Psoas muscle (tissue), 8 donors: ENCODE results near the gene MED17. TPM values are rescaled to one million over a fixed set of nuclear protein-coding genes. Genes with fewer than 3 reads are reported as not detected.

Experiments used
- ATAC-seq, 4 donors: fragments of 200-7000 bp; cut with Tn5 transposase; one replicate each; pipeline ENCODE4 v1.9.1; 2020; ENCODE audit warnings: moderate library complexity in 3 of 4, mild to moderate bottlenecking in 2 of 4
- DNase-seq, 2 donors: peaks; one replicate each; pipeline ENCODE4 v3.0.0-alpha.2; 2020
- H3K27ac ChIP-seq: fragments of 200-600 bp; one replicate; pipeline ENCODE4 v1.8.0; 2022
- H3K27me3 ChIP-seq, 3 donors: fragments of 200-600 bp in 1 of 3; one replicate each; pipeline versions ENCODE4 v1.6.1 to v1.8.0; 2013 to 2022; ENCODE audit warnings: low read length in 2 of 3, mild to moderate bottlenecking in 2 of 3, moderate library complexity in 1 of 3; ENCODE audit not compliant: insufficient read depth in 3 of 3
- H3K36me3 ChIP-seq, 2 donors: fragments of 200-600 bp in 1 of 2; one replicate each; pipeline versions ENCODE4 v1.6.1 to v1.8.0; 2013 to 2022; ENCODE audit warnings: low read depth in 1 of 2, mild to moderate bottlenecking in 1 of 2, moderate library complexity in 1 of 2; ENCODE audit not compliant: insufficient read depth in 1 of 2
- H3K4me1 ChIP-seq: fragments of 200-600 bp; one replicate; pipeline ENCODE4 v1.8.0; 2022
- H3K4me3 ChIP-seq: fragments of 200-600 bp; one replicate; pipeline ENCODE4 v1.8.0; 2022; ENCODE audit warnings: mild to moderate bottlenecking
- H3K9me3 ChIP-seq: fragments of 200-600 bp; one replicate; pipeline ENCODE4 v1.8.0; 2022
- WGBS, 3 donors: extraction: QIAGEN DNeasy Blood & Tissue Kit; methylation state at CpG; one replicate each; pipeline versions ENCODE4 v1.1.6 to v1.1.7; 2013; 5-methylcytosine and 5-hydroxymethylcytosine counted together
- intact Hi-C, 2 donors: fragments of 100-400 bp; cut with DNase I; formaldehyde crosslinking; loops; one replicate each; pipeline versions ENCODE4 v1.11.0 to v1.14.2; 2022
- polyA plus RNA-seq, 3 donors: library from polyadenylated mRNA; stranded (reverse); fragments of 200-250 nt; gene quantifications; one replicate each; pipeline ENCODE4 v1.2.3, GENCODE V29; 2013
- total RNA-seq, 4 donors: library from RNA; stranded (reverse); fragmentation: NEBNext Ultra II Directional in 2 of 4; extraction: Animal tissue kit (Norgen Biotek cat#: 25700) in 2 of 4; gene quantifications; one replicate each; pipeline versions ENCODE4 v1.2.1 to v1.2.4, GENCODE V29; 2021 to 2023
- TF ChIP-seq, protein P1 (sequence below): fragments of 200-600 bp; IDR thresholded peaks from one replicate; pipeline ENCODE4 v1.8.0; 2022; ENCODE audit warnings: antibody characterized with exemption
- donor health status: healthy with polysubstance abuse.
- donor health status: DM: no; HTN: no; CAD: no; lungs with moderate emphysema.
- donor health status: Bipolar disorder and iron deficiency.
- donor health status: healthy.
- donor health status: DM: yes; HTN: yes; CAD: no.
- donor health status: DM: no; HTN: no; CAD: no.
- donor health status: DM: no; HTN: no; CAD: no.
- donor health status: DM: yes; HTN: yes; CAD: no.

The MED17 gene
- total and polyA plus RNA-seq, 7 donors: 7.1 to 16.0 (median 11.2) TPM

DNA sequence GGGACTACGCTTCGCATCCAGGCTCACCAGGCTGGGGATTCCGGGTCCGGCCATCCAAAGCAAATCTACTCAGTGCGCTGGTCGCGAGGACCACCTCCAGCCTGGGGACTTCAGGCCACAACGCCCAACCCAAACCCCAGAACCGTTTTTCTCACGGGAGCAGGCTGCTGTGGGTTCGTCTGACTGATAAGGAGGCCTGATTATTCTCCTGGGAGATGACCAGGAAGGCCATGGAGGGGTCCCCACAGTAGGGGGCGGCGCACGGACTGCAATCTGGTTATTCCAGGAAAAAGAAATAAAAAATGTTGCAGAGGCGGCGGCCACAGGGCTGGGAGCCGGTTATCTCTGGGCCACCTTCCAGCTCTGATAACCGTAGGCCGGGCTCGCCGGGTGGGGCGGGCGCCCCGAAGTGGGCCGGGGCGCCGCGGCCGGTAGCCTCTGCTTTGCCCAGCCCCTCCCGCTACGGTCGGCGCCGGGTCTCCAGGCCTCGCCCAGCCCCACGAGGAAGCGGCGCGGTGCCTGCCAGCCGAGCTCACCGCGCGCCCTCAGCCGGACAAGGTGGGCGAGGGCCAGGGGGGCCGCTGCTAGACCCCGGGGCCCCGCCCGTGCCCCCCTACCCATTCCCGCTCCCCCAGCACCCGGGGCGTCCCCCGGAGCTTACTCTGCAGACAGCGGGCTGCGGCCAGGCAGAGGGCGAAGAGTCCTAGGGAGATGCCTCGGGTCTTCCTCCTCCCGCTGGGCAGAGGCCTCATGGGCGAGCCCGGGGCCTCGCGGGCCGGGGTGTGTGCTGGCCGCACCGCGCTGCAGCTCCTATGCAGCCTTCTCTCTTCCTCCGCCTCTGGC, 65.9 kb downstream of the MED17 start:
- Histone ChIP-seq H3K4me3 (peak overlapping the region; percentile 62), H3K9me3 (no peaks in the 10 kb centered on the region), H3K4me1 (no peaks in the 10 kb centered on the region), H3K36me3 (no peaks in the 10 kb centered on the region), H3K27me3 (peaks cover 0 to 21% (median 2%) of the 10 kb centered on the region in 3 donors), H3K27ac (no peak overlapping the region)
- WGBS, 3 donors: 11 to 14% (median 12%) methylated on average over 33 to 67 of the region's 67 CpGs
- peak; percentile 21 to 51 for DNase-seq
- no peak for ATAC-seq
- TF ChIP-seq, protein P1, sequence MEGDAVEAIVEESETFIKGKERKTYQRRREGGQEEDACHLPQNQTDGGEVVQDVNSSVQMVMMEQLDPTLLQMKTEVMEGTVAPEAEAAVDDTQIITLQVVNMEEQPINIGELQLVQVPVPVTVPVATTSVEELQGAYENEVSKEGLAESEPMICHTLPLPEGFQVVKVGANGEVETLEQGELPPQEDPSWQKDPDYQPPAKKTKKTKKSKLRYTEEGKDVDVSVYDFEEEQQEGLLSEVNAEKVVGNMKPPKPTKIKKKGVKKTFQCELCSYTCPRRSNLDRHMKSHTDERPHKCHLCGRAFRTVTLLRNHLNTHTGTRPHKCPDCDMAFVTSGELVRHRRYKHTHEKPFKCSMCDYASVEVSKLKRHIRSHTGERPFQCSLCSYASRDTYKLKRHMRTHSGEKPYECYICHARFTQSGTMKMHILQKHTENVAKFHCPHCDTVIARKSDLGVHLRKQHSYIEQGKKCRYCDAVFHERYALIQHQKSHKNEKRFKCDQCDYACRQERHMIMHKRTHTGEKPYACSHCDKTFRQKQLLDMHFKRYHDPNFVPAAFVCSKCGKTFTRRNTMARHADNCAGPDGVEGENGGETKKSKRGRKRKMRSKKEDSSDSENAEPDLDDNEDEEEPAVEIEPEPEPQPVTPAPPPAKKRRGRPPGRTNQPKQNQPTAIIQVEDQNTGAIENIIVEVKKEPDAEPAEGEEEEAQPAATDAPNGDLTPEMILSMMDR: no peak
- intact Hi-C loops: no loop called here

DNA sequence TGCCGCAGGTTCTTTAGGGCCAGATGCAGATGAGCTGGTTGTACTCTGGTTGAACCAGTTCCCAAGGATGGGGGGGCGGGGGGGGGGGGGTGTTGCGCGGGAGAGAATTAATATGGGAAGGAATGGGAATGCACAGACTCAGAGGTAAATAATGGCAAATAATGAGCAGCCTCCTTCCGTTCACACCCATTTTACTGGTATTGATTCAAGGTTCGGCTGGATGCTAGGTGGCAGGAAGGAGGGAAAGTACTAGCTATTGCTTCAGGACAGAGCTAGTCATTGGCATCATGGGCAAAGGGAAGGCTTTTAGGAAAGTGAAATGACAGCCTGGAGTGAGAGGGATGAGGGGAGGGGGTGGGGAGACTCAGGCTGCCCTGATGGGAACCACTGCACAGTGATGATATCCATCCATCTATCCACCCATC, 66.5 kb downstream of the MED17 start, which contains the start of gene VSTM5:
TSS of gene VSTM5 (minus strand) at position 25 of the 425 bp plus-strand sequence. CDS start 116 bp downstream, outside the sequence.
- TF ChIP-seq, protein P1: no peak
- intact Hi-C loops: no loop called here
- Histone ChIP-seq H3K9me3 (no peaks in the 10 kb centered on the region), H3K36me3 (no peaks in the 10 kb centered on the region), H3K27ac (no peak within 1 kb of the TSS), H3K4me1 (no peaks in the 10 kb centered on the region), H3K27me3 (peaks cover 0 to 21% (median 2%) of the 10 kb centered on the region in 3 donors), H3K4me3 (peak within 1 kb of the TSS; percentile 62)
- DNase-seq (no peak), ATAC-seq (no peak)
- 18 to 36% (median 20%) methylated on average over 5 to 6 of the region's 6 CpGs for WGBS, 3 donors

DNA sequence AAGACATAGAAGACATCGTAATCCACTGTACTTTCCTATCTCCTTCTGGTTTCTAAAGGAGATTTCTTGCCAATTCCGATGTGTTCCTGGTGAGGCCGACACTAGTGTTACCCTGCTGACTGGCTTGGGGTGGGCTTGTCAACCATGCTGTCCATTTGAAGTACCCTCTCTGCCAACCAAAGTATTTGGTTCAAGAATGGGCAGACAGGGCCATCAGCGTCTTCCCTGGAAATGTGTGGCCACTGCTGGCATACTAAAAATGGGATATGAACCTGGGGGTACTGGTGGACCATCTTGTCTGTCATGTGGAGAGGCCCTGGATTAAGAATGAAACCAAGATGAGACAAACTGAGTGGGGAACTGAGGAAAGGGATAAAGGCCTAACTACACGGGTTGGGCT, 68.2 kb downstream of the MED17 start:
- 93 to 94% (median 94%) methylated on average over 5 of the region's 5 CpGs for WGBS, 3 donors
- no peaks in the 10 kb centered on the region for H3K9me3 ChIP-seq
- H3K27ac ChIP-seq: no peak overlapping the region
- intact Hi-C loops: no loop called here
- H3K4me3 ChIP-seq: no peak overlapping the region
- H3K36me3 ChIP-seq: no peaks in the 10 kb centered on the region
- no peak for DNase-seq
- H3K4me1 ChIP-seq: no peaks in the 10 kb centered on the region
- peaks cover 0 to 21% (median 2%) of the 10 kb centered on the region in 3 donors for H3K27me3 ChIP-seq
- TF ChIP-seq, protein P1: no peak
- no peak for ATAC-seq

DNA sequence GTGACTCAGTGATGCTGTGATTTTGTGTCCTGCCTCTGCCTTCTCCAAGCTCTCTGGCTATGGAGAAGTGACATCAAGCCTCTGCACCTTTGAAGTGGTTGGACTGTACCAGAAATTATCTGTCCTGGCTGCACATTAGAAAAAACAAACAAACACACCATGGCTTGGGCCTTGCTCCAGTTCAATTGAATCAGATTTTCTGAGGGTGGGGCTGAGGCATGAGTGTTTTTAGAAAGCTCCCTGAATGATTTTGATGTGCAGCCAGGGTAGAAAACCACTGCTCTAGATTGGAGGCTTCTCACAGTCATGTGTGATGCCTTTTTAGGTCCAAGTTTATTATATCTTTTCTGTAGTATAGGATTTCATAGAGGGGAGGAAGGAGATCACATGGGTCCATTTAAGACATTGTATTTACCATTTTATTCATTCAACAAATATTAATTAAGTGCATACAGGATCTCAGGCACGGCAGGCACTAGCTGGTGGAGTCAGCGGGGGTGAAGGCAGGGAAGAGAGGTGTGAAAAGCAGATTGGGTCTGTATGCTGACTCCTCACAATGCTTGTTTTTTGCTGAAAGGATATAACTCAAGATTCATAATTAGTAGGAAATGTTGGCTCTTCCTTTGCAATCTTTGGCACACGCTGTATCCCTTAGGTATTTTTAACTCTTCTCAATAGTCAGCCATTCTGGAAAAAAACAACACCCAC, 73.5 kb downstream of the MED17 start:
- ATAC-seq (no peak), DNase-seq (no peak)
- Histone ChIP-seq H3K4me3 (no peak overlapping the region), H3K9me3 (no peaks in the 10 kb centered on the region), H3K27ac (no peak overlapping the region), H3K4me1 (no peaks in the 10 kb centered on the region), H3K27me3 (no peaks in the 10 kb centered on the region), H3K36me3 (no peaks in the 10 kb centered on the region)
- 48 to 65% (median 49%) methylated on average over 3 of the region's 3 CpGs for WGBS, 3 donors
- TF ChIP-seq, protein P1: no peak
- intact Hi-C loops: no loop called here
